Stimulated activated CD4-positive, alpha-beta T cell treated with anti-CD3 and anti-CD28 coated beads, Interleukin-4, amount 100 ng/mL, for 48 hours (primary cell): Measurements from ENCODE around the gene CTU1.
"Not testable (repeated sequence)": the region's sequence is repeated elsewhere in the genome, so short reads cannot be mapped to it uniquely, and the experiment has no call there.

Experiments
- DNase-seq, 2 donors: peaks; one replicate each; pipeline ENCODE4 v3.0.0-alpha.2; 2020; ENCODE audit warnings: low read depth in 2 of 2

CTU1 gene

GRCh38 chr19:51108066-51108804, at the start of gene CTU1:
Gene CTU1, minus strand, starts transcription at chr19:51108409. Its CDS starts 3,840 bp downstream, at chr19:51104569.
- peak; percentile 95 for DNase-seq

DNA sequence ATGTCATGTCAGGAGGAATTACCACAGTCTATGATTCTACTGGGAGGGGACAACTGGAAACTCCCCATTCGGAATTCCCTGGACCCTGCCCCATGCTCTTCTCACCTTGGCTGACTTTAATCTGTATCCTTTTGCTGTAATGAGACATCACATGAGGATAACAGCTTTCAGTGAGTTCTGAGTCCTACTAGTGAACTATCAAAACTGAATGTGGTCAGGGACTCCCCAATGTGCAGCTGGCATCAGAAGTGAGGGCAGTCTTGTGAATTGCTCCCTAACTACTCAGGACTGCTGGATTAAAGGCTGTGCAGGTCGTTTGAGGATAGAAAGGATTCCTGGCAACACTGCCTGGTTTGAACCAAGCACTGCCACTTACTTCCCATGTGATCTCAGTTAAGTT, 49.1 kb upstream of the CTU1 start:
- no peak for DNase-seq

DNA sequence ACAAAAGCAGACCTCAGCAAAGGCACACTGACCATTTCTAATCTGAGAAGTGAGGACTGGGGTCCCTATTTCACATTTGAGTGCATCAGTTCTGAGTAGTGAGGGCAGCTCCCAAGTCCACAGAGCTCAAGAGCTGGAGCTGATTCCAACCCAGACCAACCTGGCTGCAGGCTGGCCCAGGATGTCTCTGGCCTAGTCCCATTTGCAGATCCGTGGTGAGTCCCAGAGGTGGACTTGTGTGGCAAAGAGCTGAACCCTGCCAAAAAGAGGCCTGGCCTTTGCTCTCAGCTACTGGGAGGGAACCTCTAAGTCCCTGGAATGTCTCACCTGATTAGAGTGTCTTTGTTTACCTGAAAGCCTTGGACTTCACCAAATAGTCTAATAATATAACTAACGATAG, 48.5 kb upstream of the CTU1 start:
- DNase-seq = no peak

DNA sequence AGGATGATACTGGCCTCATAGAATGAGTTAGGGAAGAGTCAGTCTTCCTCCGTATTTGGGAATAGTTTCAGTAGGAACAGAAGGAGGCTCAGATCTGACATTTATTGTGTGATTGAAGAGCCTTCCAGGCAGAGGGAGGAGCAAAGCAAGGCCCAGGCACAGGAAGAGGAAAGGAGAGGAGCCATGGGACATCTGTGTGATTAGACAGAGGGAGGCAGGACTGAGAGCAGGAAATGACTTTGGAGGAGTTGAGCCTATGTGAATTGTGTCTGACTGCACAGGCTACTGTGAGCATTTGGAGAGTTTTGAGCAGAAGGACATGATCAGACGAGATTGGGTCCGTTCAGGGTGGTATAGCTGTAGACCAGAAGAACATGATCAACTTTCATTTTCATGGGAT, 42.4 kb upstream of the CTU1 start:
- DNase-seq = no peak

- DNase-seq = no peak
Measured at GRCh38 chr19:51148580-51148979, 40.4 kb upstream of the CTU1 start.

DNA sequence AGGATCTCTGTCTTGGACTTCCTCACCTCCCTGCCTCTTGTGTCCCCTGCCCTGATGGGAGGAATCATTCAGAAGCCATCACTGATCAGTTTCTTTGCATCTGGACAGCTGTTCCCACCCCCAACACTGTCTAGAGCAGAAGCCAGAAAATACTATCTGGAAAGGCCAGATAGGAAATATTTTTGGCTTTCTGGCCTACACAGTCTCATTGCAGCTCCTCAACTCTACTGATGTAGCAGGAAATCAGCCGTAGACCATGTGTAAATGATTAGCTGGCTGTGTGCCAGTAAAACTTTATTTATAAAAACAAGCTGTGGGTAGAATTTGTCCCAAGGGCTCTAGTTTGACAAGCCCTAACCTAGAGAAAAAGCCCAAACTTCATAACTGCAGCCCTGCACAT, 39.5 kb upstream of the CTU1 start:
- DNase-seq = no peak

DNA sequence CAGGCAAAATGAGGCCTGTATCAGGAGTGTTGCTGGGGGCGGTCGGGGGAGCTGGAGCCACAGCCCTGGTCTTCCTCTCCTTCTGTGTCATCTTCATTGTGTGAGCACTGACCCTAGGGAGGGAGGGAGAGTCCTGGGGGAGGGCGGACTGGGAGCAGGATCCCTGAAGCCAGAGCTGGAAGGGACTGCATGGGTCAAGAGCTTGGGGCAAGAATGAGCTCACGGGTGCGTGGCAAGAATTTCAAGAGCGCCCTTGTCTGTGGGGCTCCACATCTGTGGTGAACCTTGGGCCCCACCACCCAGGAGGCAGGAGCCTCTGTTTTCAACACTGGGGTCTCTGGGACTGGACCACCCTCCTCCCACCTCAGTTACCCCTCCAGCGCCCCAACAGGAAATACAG, 38.5 kb upstream of the CTU1 start:
- no peak for DNase-seq

GRCh38 chr19:51145916-51146493, 37.8 kb upstream of the CTU1 start:
- no peak for DNase-seq

DNA sequence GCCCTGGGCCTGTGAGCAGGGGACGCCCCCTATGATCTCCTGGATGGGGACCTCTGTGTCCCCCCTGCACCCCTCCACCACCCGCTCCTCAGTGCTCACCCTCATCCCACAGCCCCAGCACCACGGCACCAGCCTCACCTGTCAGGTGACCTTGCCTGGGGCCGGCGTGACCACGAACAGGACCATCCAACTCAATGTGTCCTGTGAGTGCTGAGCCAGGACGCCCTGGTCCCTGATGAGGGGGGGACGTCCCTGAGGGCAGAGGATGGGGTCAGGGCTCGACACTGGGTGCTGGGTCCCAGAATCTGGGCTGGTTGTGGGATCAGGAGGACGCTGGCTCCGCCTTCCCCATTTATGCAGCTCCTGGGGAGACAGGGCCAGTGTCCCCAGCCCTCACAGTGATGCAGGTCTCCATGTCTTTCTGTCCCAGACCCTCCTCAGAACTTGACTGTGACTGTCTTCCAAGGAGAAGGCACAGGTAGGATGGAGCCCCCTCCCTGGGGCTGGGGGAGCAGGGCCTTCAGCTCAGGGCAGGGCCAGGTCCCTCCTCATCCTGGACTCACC, 36.4 kb upstream of the CTU1 start:
- DNase-seq = no peak

- DNase-seq = no peak
Measured at GRCh38 chr19:51143486-51143885, 35.3 kb upstream of the CTU1 start.

GRCh38 chr19:51142809-51143475, 34.7 kb upstream of the CTU1 start:
- DNase-seq = not testable (repeated sequence)

- no peak for DNase-seq
Measured at GRCh38 chr19:51142119-51142518, 33.9 kb upstream of the CTU1 start, which contains the start of gene SIGLEC7. Gene SIGLEC7, plus strand, starts transcription at chr19:51142301. Its CDS starts 69 bp downstream, at chr19:51142370.

DNA sequence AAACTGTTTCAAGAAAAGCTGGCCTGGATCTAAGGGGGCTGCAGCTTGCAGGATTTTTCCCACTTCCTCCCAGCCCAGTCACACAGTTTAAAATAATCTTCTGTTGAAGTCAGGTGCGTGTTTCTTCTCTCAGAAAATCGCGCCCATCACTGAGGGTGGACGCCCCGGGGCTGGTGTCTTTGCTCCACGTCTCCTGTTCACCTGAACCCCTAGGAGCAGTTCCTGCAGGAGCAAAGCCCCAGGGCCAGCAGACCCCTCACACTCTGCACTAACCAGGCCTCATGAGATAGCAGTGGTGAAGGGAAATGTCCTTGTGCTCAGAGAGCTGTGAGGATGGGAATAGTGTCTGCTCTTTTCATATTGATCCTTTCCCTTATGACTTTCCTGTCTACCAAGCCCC, 33.0 kb upstream of the CTU1 start:
- DNase-seq = no peak

- no peak for DNase-seq
Measured at GRCh38 chr19:51140441-51140840, 32.2 kb upstream of the CTU1 start.

GRCh38 chr19:51139299-51140014, 31.2 kb upstream of the CTU1 start:
- no peak for DNase-seq

GRCh38 chr19:51138549-51138979, 30.4 kb upstream of the CTU1 start:
- no peak for DNase-seq

DNA sequence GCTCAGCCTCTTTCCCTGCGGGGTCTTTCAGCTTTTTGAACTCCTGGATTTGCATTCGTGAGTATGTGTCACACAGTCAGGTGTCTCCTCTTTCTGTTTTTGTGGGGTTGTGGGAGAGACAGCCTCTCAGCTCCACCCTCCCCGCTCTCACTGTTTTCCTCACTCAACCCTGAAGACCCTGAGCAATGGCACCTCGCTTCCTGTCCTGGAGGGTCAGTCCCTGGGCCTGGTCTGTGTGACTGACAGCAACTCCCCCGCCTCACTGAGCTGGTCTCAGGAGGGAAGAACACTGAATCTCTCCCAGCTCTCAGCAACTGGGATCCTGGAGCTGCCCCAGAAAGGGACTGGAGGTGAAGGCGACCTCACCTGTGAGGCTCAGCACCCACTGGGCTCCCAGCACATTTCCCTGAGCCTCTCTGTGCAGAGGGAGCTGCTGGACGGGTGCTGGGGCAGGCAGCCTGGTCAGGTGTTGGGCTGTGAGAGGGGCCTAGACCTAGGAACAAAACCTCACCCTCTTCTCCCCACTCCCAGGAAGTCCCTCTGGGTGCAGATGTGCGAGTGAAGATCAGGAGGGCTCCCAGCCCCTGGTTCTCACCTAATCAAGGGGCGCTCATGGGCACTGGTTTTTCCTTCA, 29.7 kb upstream of the CTU1 start:
- no peak for DNase-seq

DNA sequence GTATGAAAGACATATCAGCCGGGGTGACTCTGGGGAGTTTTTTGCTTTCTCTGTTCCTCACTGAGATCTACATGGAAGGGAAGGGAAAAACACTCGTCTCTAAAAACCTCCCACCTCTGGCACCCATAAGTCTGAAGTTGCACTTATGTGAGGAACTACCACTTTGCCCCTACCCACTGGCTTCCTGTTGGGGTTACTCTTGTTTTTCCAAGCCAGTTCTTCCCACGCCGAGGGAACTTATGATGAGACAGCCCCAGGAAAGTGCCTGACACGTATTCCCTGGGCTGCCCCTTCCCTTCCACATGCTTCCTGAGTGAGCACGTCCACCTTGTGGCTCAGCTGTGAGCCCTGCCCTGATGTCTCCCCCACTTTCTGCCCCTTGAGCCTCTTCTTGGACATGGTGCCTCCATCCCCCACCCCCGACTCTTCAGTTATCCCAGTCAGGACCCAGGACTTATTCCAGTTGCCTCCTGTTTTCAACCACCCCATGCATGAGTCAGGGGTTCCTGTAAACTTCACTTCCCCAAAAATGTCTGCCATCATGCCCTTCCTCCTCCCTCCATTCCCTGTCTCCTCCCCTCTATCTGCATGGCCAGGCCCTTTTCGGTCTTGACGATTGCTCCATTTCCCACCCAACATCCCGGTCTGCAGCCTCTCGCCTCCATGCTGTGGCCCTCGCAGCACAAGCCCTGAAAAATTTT, 28.8 kb upstream of the CTU1 start:
- DNase-seq = no peak

DNA sequence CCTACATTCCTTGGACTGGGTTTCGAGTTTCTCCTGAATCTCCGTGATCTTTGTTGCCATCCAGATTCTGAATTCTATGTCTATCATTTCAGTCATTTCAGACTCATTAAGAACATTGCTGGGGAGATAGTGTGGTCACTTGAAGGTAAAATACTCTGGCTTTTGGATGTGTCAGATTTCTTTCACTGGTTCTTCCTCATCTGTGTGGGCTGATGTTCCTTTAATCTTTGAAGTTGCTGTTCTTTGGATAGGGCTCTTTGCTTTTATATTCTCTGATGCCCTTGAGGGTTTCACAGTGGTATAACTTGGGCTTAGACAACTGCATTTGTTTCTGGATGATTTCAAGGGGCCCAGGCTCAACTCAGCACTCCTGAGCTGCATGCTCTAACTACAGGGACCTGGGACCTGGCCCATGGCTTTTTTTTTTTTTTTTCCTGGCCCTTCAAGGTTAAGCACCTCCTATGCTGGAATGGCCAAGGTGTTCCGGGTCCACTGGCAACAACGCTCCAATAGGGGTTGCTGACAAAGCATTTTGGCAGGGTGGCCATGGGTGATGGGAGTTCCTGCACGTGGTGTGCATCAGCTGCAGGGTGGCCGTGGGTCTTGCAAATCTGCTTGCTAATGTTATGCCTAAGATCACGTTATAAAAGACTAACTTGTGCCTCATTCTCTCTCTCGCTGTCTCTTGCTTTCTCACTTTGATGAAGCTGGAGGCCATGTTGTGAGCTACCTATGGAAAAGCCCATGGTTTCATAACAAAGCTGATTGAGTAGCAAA, 28.0 kb upstream of the CTU1 start:
- DNase-seq = no peak

GRCh38 chr19:51135004-51135403, 26.8 kb upstream of the CTU1 start:
- DNase-seq = no peak
